Transverse colon (tissue), 3 donors: Measurements from ENCODE around the gene ARHGEF16.

Source experiments
- CTCF ChIP-seq, 5 experiments: fragments of 200-600 bp in 3 of 5; fragments of 450-650 bp in 2 of 5; sonication (generic) in 3 of 5; IDR thresholded peaks; 1 replicate in 2 of 5; 2 replicates in 3 of 5; pipeline ENCODE4 v1.5.1; 2016 to 2017; ENCODE audit warnings: antibody characterized with exemption in 5 of 5, inconsistent platforms in 3 of 5, mild to moderate bottlenecking in 2 of 5, moderate library complexity in 1 of 5
- EP300 ChIP-seq: sonication (generic); formaldehyde crosslinking; IDR thresholded peaks from one replicate; pipeline ENCODE4 v1.6.1; 2017; ENCODE audit warnings: antibody characterized with exemption, low read depth

DNA sequence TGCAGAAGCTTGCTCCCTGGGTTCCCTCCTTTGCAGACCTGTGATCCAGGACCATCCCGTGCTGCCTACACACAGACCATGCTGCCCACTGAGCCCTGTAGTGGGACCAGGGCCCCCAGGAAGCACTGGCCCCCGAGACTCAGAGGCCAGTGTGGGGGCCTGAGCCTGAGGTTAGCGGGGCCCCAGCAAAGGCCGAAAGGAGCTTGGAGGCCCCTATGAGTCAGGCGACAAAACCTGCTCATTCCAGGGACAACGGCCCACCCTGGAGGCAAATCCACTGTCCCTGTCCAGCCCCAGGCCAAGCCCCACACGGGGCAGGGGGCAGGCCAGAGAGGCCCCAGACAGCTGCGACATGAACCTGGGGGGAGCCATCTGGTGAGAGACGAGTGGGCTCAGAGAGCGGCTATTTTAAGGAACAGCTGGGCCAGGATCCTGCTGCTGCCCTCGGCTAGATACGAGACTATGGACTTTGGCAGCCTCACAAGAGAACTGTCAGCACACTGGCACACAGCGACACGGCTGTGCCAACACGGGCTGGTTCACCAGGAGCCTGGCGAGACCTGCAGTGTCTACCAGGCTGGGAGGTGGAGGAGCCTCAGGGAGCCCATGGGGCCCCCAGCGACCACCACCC, 74.7 kb downstream of the ARHGEF16 start:
- no peak for TF ChIP-seq CTCF (IDR thresholded peaks at IDR 0.05)
- TF ChIP-seq EP300 = no peak
